Stimulated activated CD8-positive, alpha-beta memory T cell treated with anti-CD3 and anti-CD28 coated beads, Interleukin-12 subunit alpha, Interleukin-12 subunit beta, amount 100 ng/mL, for 24 hours (primary cell): ENCODE results near the gene SULT1C2.

ENCODE experiments used
- DNase-seq: peaks from one replicate; pipeline ENCODE4 v3.0.0-alpha.2; 2020; ENCODE audit errors: extremely low read depth

The SULT1C2 gene

GRCh38 chr2:108293850-108294249 lies 5.2 kb downstream of the SULT1C2 start:
- DNase-seq: no peak

DNA sequence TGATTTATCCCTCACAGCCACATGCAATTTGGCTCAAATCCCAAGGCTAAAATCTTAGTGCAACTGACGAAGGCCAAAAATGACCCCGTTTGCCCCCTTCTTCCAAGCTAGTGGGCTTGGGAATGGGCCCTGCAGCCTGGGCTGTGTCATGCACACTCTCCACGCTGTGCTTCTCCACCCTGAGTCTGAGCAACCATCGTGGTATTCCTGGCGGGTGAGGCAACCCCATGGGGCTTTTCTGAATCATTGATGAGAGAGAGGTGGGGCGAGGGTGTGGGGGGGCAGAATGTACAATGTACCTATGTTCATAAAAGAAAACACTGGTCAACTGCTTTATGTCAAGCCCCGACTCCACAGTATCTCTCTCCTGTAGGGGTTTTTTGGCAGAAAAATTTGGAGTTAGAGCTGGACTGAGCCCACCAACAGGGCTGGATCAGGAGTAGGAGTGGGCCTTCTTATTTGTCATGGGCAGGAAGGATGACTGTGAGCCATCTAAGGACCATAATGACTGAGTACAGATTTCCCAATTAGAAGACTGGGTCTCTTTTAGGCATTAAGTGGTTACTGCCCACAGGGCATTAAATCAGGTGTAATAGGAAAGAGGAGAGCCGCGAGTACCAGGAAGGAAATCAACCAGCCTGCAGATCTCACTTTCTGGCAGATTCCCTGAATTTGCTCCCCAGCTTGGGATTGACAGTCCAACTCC lies 8.9 kb downstream of the SULT1C2 start:
- DNase-seq: no peak

GRCh38 chr2:108301558-108301957 lies 12.9 kb downstream of the SULT1C2 start:
- no peak for DNase-seq

GRCh38 chr2:108304975-108305374 lies 16.3 kb downstream of the SULT1C2 start:
- DNase-seq: no peak

DNA sequence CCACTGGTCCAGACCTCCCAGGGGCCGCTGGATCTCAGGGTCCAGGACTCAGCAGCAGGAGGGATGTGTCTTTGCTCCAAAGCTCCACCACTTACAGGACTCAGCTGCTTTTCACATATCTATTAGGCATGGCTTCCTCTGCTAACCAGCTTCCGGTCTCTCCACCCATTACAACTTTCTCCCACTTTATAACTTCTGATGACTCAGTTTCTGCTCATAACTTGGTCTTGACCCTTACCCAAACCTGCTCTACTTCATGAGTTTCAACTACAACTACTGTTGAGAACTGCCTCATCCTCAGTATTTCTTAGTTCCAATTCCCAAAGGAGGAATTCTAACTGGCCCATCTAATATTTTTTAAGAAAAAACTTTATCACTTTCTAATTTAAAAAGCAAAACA lies 17.2 kb downstream of the SULT1C2 start:
- no peak for DNase-seq

- DNase-seq: no peak
Measured at GRCh38 chr2:108309903-108310302, 21.2 kb downstream of the SULT1C2 start.

GRCh38 chr2:108314586-108315296 lies 26.0 kb downstream of the SULT1C2 start:
- no peak for DNase-seq

GRCh38 chr2:108315444-108315934 lies 26.8 kb downstream of the SULT1C2 start:
- no peak for DNase-seq

GRCh38 chr2:108316033-108316432 lies 27.3 kb downstream of the SULT1C2 start:
- no peak for DNase-seq

GRCh38 chr2:108316461-108317258 lies 28.0 kb downstream of the SULT1C2 start:
- DNase-seq: no peak

GRCh38 chr2:108320326-108320922 lies 31.7 kb downstream of the SULT1C2 start:
- no peak for DNase-seq

DNA sequence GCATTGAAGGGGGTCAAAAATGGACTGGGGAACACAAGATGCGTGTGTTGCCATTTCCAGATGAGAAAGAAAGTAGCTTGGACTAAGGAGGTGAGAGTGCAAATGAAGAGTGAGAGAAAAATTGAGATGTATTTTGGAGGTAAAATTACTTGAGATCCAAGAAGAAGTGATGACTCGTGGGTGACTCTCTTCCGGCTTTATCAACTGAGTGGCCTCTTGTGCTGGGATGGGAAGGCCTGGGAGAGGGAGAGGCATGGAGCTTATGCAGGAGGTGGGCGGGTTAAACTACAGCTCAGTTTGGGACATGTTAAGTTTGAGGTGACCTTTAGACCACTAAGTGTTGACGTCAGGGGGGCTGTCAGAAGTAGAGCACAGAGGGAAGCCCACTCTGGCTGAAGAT lies 34.9 kb downstream of the SULT1C2 start:
- no peak for DNase-seq

- DNase-seq: no peak
Measured at GRCh38 chr2:108324531-108325255, 36.0 kb downstream of the SULT1C2 start.

DNA sequence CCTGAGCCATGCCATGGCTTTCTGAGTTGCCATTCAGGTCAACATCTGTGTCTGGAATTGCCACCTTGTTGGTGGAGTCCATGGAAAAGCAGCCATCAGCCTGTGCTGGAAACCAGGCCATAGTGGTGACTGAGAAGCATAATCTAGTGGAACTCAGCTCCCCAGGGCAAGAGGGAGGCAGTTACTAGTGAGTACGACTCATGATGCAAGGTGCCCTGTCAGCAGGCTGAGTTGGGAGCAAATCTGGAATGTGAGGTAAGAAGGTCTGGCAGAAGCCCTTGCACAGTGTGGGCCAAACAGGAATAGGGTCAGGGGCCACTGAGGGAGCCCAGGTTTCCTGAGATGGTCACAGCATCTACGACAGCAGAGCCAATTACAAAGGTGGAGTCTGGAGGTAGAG lies 37.1 kb downstream of the SULT1C2 start:
- DNase-seq: no peak

DNA sequence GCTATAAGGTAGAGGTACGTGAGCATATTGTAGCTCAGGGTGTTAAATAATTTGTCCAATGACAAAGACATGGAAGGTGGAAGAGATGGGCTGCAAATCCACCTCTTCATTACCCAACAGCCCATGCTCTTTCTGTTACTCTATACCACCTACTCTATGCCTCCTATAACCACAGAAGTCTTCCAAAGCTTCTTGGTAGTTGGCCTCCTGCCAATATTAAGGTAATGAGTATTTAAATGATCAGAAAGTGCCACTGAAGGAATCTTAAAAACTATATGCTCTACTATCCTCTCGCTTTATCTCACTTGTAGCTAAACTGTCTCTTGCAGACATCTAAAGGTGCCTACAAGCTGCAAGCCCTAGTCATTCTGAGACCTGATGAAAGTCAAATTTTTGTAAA lies 41.1 kb downstream of the SULT1C2 start:
- no peak for DNase-seq

DNA sequence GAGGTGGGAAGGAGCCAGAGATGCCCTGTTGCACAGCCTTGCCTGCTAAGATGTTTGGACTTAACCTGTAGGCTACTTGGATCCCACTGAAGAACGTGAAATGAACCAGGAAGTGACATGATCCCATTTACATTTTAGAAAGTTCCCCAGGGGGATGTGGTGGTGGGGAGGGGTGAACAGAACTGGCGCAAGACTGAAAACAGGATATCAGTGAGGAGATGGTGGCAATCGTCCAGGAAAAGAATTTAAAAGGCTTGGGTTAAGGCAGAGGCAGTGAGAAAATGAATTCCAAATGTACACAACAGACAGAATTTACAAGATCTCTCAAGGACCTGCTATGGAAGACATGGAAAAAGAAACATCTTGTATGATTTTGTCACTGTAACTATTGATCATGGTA lies 42.3 kb downstream of the SULT1C2 start:
- no peak for DNase-seq

- DNase-seq: no peak
Measured at GRCh38 chr2:108345951-108346350, 57.3 kb downstream of the SULT1C2 start.

DNA sequence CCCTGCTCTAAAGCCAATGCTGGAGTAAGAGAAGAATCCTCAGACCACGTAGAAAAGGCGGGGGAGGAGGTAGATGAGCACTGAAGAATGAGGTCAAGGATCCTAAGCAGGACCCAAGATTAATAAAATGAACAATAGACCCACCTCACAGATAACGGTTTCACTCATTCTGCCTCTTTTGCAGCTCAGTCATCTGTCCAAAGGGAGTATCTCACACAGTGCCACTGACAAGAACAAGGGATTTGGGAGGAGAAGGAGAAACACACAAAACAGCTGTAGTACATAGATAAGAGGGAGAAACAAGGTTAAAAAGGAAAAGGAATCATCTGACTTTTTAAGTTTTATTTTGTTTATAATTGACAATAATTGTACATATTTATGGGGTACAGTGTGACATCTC lies 58.1 kb downstream of the SULT1C2 start:
- no peak for DNase-seq

DNA sequence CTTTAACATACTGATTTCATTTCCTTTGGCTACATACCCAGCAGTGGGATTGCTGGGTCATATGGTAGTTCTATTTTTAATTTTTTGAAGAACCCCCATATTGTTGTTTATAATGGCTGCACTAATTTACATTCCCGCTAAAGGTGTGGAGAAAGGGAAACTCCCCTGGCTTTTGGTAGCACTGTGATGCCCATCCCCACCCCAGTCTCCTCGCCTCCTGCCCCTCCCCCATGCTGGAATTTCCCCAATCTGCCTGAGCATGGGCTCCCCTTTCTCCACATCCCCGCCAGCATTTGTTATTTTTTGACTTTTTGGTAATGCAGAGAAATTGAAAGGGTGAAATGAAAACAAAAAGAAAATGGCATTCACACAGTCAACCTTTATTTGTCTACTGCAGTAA lies 59.1 kb downstream of the SULT1C2 start:
- DNase-seq: no peak

DNA sequence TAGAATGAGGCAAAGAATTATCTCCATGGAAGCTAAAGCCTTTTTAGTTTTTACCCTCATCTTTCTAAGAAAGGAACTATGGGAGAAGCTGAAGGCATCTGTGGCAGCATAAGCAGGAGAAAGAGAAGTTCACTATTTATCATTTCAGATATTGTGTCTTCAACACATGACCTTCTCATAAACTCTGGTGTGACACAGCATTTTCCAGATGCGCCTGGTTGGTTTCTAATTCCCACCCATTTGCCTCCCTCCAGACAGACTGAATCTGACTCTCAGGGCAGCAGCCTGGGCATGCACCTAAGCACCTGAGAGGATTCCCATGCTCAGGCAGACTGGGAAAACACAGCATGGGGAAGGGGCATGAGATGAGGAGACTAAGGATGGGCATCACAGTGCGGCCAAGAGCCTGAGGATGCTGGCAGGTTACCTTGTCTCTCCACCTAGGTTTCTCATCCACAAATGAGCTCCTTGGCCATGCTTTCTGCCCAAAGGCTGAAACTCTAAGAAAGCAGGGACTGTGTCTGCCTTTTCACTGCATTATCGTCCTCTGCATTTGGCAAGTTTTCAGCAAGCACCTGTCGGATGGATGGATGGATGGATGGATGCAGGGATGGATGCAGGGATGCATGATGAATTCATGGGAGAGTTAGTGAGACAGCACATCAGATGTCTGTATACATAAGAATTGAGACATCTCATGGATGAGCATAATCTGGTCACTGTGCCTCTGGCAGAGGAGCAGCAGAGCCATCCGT lies 60.3 kb downstream of the SULT1C2 start:
- DNase-seq: no peak

DNA sequence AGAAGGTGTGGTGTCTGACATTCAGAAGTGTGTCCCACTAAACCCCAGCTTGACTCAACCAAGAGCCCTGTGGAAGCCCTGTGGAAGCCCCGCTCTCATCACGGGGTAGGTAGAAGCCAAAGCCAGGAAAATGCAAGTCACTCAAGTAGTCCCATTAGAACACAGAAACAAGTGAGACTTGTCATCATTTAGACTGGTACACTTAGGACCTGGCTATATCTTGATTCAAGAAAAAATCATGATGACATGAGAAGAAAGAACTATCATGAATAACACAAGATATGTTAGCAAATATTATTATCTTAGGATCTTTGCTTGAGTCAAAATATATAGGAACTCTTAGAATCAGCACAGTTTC lies 60.9 kb downstream of the SULT1C2 start:
- DNase-seq: no peak
